ENCODE results near the gene LAMA2.
A peak's percentile ranks its signal among the peaks of the same experiment; 100 is the strongest.

LAMA2 gene

GRCh38 chr6:129209355-129209754 lies 326.4 kb downstream of the LAMA2 start:
- DNase-seq (ENCODE audit: low read depth in 2 of 2): no peak

GRCh38 chr6:129210684-129211083 lies 327.7 kb downstream of the LAMA2 start:
- DNase-seq (ENCODE audit: low read depth in 2 of 2): no peak

DNA sequence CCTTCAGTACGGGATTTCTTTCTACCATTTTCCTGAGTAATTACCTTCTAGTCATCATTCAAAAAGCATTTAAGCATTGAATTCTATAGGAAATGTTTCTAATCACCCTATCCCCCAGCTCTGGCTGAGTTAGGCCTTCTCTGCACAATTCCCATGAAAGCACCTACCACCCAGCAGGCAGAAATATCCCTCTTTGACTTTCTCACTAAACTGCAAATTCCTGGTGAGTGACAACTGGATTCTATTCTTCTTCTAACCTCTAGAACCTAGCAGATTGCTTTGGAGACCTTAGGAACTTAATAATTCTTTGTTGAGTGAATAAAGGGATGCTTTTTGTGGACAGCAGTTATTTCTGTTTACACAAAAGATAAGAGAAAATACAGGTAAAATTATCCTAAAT lies 328.7 kb downstream of the LAMA2 start:
- DNase-seq (ENCODE audit: low read depth in 2 of 2): no peak

DNA sequence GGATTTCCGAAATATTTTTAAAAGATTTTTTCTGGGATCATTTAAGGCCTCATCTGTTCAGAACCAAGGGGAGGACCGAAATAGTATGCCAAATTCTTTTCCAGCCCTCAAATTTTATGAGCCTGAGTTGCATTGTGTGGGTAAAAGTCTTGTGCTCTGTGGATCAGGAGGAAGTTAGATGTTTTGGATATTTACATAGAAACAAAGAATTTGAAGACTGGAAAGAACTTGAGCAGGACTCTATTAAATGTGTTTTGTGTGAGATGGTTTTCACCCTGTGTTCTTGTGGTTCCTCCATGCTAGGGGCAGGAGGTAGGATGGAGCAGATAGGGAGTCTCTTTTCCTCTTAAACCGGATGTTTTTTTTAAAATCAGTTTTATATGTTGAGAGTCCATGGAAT lies 329.1 kb downstream of the LAMA2 start:
- DNase-seq (ENCODE audit: low read depth in 2 of 2): no peak

DNA sequence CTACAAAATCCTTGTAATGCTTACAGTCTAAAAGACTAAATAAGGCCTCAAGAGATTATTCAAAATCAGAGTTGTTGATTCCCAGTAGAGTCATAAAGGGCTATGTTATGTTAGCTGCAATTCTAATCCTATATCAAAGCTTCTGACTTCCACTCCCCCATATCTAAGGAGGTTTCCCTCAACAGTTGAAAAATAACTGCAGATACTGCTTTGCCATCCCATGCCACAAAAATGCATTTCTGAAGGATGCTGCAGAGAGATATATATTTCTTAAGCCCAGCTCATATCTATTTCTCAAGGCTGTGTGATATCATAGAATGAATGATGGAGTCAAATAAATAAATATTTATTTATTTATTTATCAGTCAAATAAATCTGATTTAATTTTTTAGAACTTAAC lies 332.3 kb downstream of the LAMA2 start:
- no peak for DNase-seq (ENCODE audit: low read depth in 2 of 2)

- no peak for DNase-seq (ENCODE audit: low read depth in 2 of 2)
Observed at GRCh38 chr6:129215916-129216520, 333.1 kb downstream of the LAMA2 start.

- DNase-seq (ENCODE audit: low read depth in 2 of 2): no peak
Observed at GRCh38 chr6:129217701-129218100, 334.8 kb downstream of the LAMA2 start.

GRCh38 chr6:129233458-129234134 lies 350.7 kb downstream of the LAMA2 start:
- DNase-seq (ENCODE audit: low read depth in 2 of 2): no peak

GRCh38 chr6:129235167-129236000 lies 352.4 kb downstream of the LAMA2 start:
- no peak for DNase-seq (ENCODE audit: low read depth in 2 of 2)

GRCh38 chr6:129236001-129236517 lies 353.1 kb downstream of the LAMA2 start:
- DNase-seq (ENCODE audit: low read depth in 2 of 2): no peak

DNA sequence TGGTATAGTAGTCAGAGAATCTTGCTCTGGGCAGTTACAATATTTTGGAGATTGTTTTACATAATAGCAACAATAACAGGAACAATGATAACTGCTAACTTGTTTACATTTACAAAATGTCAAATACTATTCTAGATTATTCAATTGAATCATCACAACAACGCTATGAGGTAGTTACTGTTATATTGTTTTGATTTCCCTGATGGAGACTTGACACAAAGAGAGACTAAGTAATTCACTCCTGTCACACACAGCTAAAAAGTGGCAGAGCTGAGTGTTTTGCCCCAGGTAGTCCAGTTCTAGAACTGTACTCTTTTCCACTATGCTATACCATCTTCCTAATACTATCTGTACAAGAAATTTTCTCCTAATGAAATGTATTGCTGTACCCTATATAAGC lies 356.1 kb downstream of the LAMA2 start:
- no peak for DNase-seq (ENCODE audit: low read depth in 2 of 2)

GRCh38 chr6:129239825-129240491 lies 357.0 kb downstream of the LAMA2 start:
- no peak for DNase-seq (ENCODE audit: low read depth in 2 of 2)

GRCh38 chr6:129240492-129240853 lies 357.5 kb downstream of the LAMA2 start:
- no peak for DNase-seq (ENCODE audit: low read depth in 2 of 2)

DNA sequence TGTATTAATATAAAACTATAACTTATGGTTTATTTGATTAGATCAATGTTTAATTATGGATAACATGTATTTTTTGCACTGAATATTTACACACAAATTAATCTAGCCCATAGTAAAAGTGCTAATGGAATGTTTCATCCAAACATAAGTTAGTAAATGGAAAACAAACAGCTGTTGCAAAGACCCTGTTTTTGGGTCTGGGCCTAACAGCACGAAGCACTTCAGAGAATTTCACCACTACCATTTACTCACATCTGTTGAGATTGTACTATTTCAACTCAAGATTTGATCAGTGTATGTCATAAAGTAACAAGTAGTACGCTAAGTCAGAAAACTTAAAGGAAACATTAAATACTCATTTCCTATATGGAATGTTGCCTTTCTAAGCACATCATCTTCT lies 359.6 kb downstream of the LAMA2 start:
- no peak for DNase-seq (ENCODE audit: low read depth in 2 of 2)

- DNase-seq (ENCODE audit: low read depth in 2 of 2): no peak
Observed at GRCh38 chr6:129243377-129243776, 360.4 kb downstream of the LAMA2 start.

DNA sequence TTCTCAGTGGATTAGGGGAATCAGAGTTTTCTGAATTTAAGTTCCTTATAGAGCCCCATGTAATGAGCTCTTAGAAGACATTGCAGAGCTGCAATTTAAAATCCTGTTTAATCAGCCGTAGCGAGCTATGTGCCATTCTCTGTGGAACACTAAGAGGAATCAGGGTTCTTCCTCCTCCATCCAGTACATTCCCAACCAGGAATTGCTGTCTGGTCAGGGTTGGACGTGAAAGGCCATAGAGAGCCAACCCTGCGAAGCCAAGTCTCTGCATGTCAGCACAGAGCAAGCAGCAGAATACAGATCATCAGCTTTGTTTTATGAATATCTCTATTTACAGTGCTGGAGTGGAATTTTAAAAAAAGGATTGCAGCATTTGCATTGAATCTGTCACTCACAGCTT lies 366.0 kb downstream of the LAMA2 start:
- no peak for DNase-seq (ENCODE audit: low read depth in 2 of 2)

DNA sequence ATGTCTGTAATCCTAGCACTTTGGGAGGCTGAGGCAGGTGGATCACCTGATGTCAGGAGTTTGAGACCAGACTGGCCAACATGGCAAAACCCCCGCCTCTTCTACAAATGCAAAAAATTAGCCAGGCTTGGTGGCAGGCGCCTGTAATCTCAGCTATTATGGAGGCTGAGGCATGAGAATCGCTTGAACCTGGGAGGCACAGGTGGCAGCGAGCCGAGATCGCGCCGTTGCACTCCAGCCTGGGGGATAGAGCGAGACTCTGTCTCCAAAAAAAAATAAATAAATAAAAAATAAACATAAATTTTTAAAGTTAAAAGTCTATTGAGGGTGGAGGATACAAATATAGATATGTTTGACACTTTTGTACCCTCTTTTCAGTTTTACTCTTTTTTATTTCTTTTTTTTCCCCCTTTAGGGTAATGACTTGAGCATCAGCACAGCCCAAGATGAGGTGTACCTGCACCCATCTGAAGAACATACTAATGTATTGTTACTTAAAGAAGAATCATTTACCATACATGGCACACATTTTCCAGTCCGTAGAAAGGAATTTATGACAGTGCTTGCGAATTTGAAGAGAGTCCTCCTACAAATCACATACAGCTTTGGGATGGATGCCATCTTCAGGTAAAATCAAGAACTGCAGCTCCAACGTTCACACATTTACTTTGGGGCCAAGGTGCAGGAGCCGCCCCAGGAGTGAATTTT lies 368.9 kb downstream of the LAMA2 start:
- DNase-seq (ENCODE audit: low read depth in 2 of 2): peak in 1 of 2 donors; percentile 59

DNA sequence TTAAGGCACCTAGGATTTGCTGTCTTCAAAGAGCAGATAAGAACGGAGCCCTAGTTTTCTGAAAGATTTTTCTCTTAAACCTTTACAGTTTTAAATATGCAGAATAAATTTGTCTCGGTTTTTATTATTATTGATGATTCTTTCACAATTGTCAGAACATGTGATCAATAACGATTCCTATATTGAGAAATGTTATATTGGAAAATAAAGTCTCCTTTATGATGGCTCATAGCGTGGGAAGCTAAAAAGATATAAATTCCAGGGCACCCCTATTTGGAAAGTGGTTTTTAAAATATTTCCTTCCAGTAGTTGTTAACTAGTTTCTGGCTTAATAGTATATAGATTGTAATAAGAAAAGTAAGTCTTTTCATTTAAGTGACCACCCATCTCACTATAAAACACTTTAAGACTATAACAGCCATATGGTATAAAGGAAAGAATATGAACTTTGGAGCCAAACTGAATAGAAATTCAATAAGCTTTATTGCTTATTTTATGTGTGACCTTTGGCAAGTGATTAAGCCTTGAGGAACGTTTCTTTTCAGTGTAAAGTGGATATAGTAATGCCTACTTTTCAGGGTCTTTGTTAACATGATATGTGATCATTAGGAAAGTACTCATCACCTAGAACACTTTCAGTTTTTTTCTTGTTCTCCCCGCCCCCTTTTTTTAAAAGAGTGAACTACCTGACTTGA lies 369.6 kb downstream of the LAMA2 start:
- DNase-seq (ENCODE audit: low read depth in 2 of 2): no peak

DNA sequence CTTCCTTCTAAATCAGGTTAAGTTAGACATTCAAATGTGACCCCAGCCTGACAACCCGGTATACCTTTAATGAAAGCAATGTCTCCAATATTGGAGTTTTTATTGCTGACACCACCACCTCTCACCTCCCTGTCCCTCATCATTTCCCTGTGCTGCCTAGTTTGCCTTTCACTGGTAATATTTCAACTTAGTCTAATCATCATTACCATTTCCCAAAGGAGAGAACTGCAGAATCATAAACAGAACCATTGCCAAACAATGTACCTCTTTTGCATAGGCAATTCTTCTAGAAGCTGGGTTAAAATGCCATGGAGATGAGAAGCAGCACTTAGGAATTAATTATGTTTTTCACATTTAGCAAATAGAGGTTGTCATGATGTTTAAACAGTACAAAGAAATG lies 370.3 kb downstream of the LAMA2 start:
- DNase-seq (ENCODE audit: low read depth in 2 of 2): no peak

DNA sequence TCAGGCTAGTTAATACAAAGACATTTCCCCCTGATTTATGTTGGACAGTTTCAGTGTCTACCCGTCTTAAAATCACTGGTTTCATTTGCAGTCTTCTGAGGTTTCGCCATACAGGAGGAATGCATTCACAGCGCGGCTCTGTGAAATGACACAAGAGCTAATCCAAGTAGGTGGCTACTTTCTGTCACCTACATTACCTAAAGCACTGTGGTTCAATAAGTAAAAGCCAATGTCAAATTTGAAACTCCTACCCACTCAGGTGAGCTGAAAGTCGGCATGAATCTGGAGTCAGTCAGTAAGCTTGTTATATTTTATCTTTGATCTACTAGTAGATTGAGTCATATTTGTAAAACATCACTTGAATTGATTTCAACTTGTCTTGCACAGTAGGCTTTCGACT lies 370.8 kb downstream of the LAMA2 start:
- no peak for DNase-seq (ENCODE audit: low read depth in 2 of 2)

GRCh38 chr6:129257196-129257595 lies 374.3 kb downstream of the LAMA2 start:
- no peak for DNase-seq (ENCODE audit: low read depth in 2 of 2)

All from stimulated activated CD4-positive, alpha-beta T cell treated with anti-CD3 and anti-CD28 coated beads, Interleukin-1b, Interleukin-23, amount 100 ng/mL, for 4 hours (primary cell).